ENCODE results near the gene FAF2.

The FAF2 gene

GRCh38 chr5:176446884-176447590 is 1.1 kb upstream of the FAF2 start:
- peak overlapping the region; percentile 86 for H3K27ac ChIP-seq
- TF ChIP-seq CTCF (IDR thresholded peaks at IDR 0.05), result no peak

GRCh38 chr5:176447591-176447977 is 601 bp upstream of the FAF2 start:
- H3K27ac ChIP-seq, result peak overlapping the region; percentile 86
- TF ChIP-seq CTCF (IDR thresholded peaks at IDR 0.05) (no peak), ZFX (IDR thresholded peaks at IDR 0.05; ENCODE audit: borderline replicate concordance) (no peak)

- no peak for TF ChIP-seq ZFX (IDR thresholded peaks at IDR 0.05; ENCODE audit: borderline replicate concordance)
- TF ChIP-seq CTCF (IDR thresholded peaks at IDR 0.05), result no peak
These were observed 1.9 kb downstream of the FAF2 start for GRCh38 chr5:176450077-176450476.

GRCh38 chr5:176454724-176455394 is 6.7 kb downstream of the FAF2 start:
- no peak overlapping the region for H3K27ac ChIP-seq
- TF ChIP-seq CTCF (IDR thresholded peaks at IDR 0.05) (no peak), ZFX (IDR thresholded peaks at IDR 0.05; ENCODE audit: borderline replicate concordance) (no peak)

More at GRCh38 chr5:176450077-176450476, 1.9 kb downstream of the FAF2 start:
- no peak overlapping the region for H3K27ac ChIP-seq

- no peak overlapping the region for H3K27ac ChIP-seq
- no peak for TF ChIP-seq CTCF (IDR thresholded peaks at IDR 0.05)
- TF ChIP-seq ZFX (IDR thresholded peaks at IDR 0.05; ENCODE audit: borderline replicate concordance), result no peak
These were observed 10.8 kb downstream of the FAF2 start for GRCh38 chr5:176458904-176459561.

- H3K27ac ChIP-seq, result no peak overlapping the region
- TF ChIP-seq ZFX (IDR thresholded peaks at IDR 0.05; ENCODE audit: borderline replicate concordance) (no peak), CTCF (IDR thresholded peaks at IDR 0.05) (no peak)
These were observed 13.2 kb downstream of the FAF2 start for GRCh38 chr5:176461349-176461748.

Measured in 22Rv1 (cell line).